Right lobe of liver (tissue), 4 donors: ENCODE data around the gene TCF12.

ENCODE experiments used
- CTCF ChIP-seq, 4 donors: fragments of 200-600 bp in 3 of 4; fragments of 450-650 bp in 1 of 4; IDR thresholded peaks; one replicate each; pipeline versions ENCODE4 v1.5.1 to v1.8.0; 2016 to 2022; ENCODE audit warnings: antibody characterized with exemption in 4 of 4, mild to moderate bottlenecking in 2 of 4
- POLR2A ChIP-seq: fragments of 450-650 bp; IDR thresholded peaks from one replicate; pipeline ENCODE4 v1.6.1; 2017; ENCODE audit warnings: antibody characterized with exemption, mild to moderate bottlenecking
- donor health status: DM: no; HTN: no; CAD: no.
- donor health status: DM: no; HTN: no; CAD: no.
- donor health status: DM: no; HTN: yes; CAD: no.

GRCh38 chr15:57026016-57026592 lies 107.7 kb downstream of the TCF12 start:
- TF ChIP-seq CTCF (IDR thresholded peaks at IDR 0.05) (no peak), POLR2A (no peak)
